CD14-positive monocyte (primary cell): ENCODE measurements around the gene UNC119B. TPM values are rescaled to one million over a fixed set of nuclear protein-coding genes. Genes with fewer than 3 reads are reported as not detected.
A peak's percentile ranks its signal among the peaks of the same experiment; 100 is the strongest.

Experiments used
- DNase-seq, 3 donors: peaks; one replicate each; pipeline ENCODE4 v3.0.0-alpha.2; 2011 to 2022
- H2AFZ ChIP-seq: 2 replicates; pipeline ENCODE4 v1.6.0; 2012; ENCODE audit warnings: mild to moderate bottlenecking, low read depth, low read length, inconsistent platforms; ENCODE audit not compliant: insufficient read depth, poor library complexity, severe bottlenecking
- H3K27ac ChIP-seq, 2 donors: 1 replicate in 1 of 2; 2 replicates in 1 of 2; pipeline ENCODE4 v1.5.1; 2012 to 2013; ENCODE audit warnings: low read length in 2 of 2, control low read depth in 1 of 2, inconsistent platforms in 1 of 2, low read depth in 1 of 2, mild to moderate bottlenecking in 1 of 2
- H3K27me3 ChIP-seq, 2 donors: one replicate each; pipeline versions ENCODE4 v1.6.0 to v1.6.1; 2011 to 2013; ENCODE audit warnings: low read length in 2 of 2; ENCODE audit not compliant: control insufficient read depth in 2 of 2, insufficient read depth in 2 of 2
- H3K36me3 ChIP-seq, 2 donors: replicated peaks in 1 of 2; 1 replicate in 1 of 2; 2 replicates in 1 of 2; pipeline versions ENCODE4 v1.5.1 to v1.6.1; 2012 to 2013; ENCODE audit warnings: low read length in 2 of 2, control low read depth in 1 of 2, inconsistent platforms in 1 of 2, mild to moderate bottlenecking in 1 of 2; ENCODE audit not compliant: insufficient read depth in 2 of 2, control insufficient read depth in 1 of 2
- H3K4me1 ChIP-seq, 2 donors: 1 replicate in 1 of 2; 2 replicates in 1 of 2; pipeline versions ENCODE4 v1.5.1 to v1.6.1; 2012 to 2013; ENCODE audit warnings: low read length in 2 of 2, control low read depth in 1 of 2, inconsistent platforms in 1 of 2, mild to moderate bottlenecking in 1 of 2, moderate library complexity in 1 of 2; ENCODE audit not compliant: insufficient read depth in 2 of 2, control insufficient read depth in 1 of 2
- H3K4me2 ChIP-seq: replicated peaks from 2 replicates; pipeline ENCODE3; 2012; ENCODE audit warnings: low read length, moderate library complexity, mild to moderate bottlenecking; ENCODE audit not compliant: poor library complexity, severe bottlenecking; ENCODE audit errors: extremely low read depth
- H3K4me3 ChIP-seq, 3 experiments: fragments of 200-600 bp in 1 of 3; sonication (generic) in 1 of 3; replicated peaks in 1 of 3; 1 replicate in 2 of 3; 2 replicates in 1 of 3; pipeline ENCODE4 v1.5.1; 2011 to 2013; ENCODE audit warnings: low read length in 3 of 3, mild to moderate bottlenecking in 3 of 3, control low read depth in 2 of 3, low read depth in 2 of 3, inconsistent platforms in 1 of 3, moderate library complexity in 1 of 3
- H3K79me2 ChIP-seq: 2 replicates; pipeline ENCODE4 v1.6.0; 2012; ENCODE audit warnings: mild to moderate bottlenecking, control low read depth, inconsistent platforms, low read length, moderate library complexity; ENCODE audit not compliant: insufficient read depth
- H3K9ac ChIP-seq: 2 replicates; pipeline ENCODE4 v1.6.0; 2017; ENCODE audit warnings: low read length, mild to moderate bottlenecking; ENCODE audit not compliant: insufficient read depth, poor library complexity, severe bottlenecking
- H3K9me3 ChIP-seq, 2 donors: replicated peaks in 1 of 2; 1 replicate in 1 of 2; 2 replicates in 1 of 2; pipeline versions ENCODE4 v1.5.1 to v1.6.1; 2012 to 2013; ENCODE audit warnings: low read length in 2 of 2, control low read depth in 1 of 2; ENCODE audit not compliant: control insufficient read depth in 1 of 2, insufficient read depth in 1 of 2
- H4K20me1 ChIP-seq: 2 replicates; pipeline ENCODE4 v1.6.0; 2012; ENCODE audit warnings: mild to moderate bottlenecking, low read length, control low read depth, moderate library complexity; ENCODE audit not compliant: insufficient read depth
- H3K27ac Mint-ChIP-seq, 7 donors: one replicate each; pipeline ENCODE4 v1.8.0; 2020; ENCODE audit warnings: mild to moderate bottlenecking in 7 of 7, mixed read lengths in 7 of 7, moderate library complexity in 6 of 7, inconsistent platforms in 2 of 7
- H3K27me3 Mint-ChIP-seq, 3 donors: one replicate each; pipeline ENCODE4 v1.8.0; 2021 to 2022; ENCODE audit warnings: low read depth in 3 of 3, mild to moderate bottlenecking in 3 of 3, mixed read lengths in 3 of 3, moderate library complexity in 3 of 3, inconsistent platforms in 1 of 3
- H3K36me3 Mint-ChIP-seq, 2 donors: one replicate each; pipeline ENCODE4 v1.8.0; 2020; ENCODE audit warnings: mixed read lengths in 2 of 2, inconsistent platforms in 1 of 2, mild to moderate bottlenecking in 1 of 2
- H3K4me1 Mint-ChIP-seq: one replicate; pipeline ENCODE4 v1.8.0; 2020; ENCODE audit warnings: mild to moderate bottlenecking, mixed read lengths
- H3K4me3 Mint-ChIP-seq, 2 donors: one replicate each; pipeline ENCODE4 v1.8.0; 2020; ENCODE audit warnings: mild to moderate bottlenecking in 2 of 2, mixed read lengths in 2 of 2, moderate library complexity in 1 of 2
- H3K9me3 Mint-ChIP-seq, 7 donors: one replicate each; pipeline ENCODE4 v1.8.0; 2020 to 2022; ENCODE audit warnings: mixed read lengths in 7 of 7, mild to moderate bottlenecking in 6 of 7, moderate library complexity in 6 of 7, inconsistent platforms in 2 of 7
- WGBS: methylation state at CpG from one replicate; pipeline ENCODE4 v1.1.5; 2013; ENCODE audit warnings: missing lambda C conversion rate; ENCODE audit not compliant: insufficient coverage; 5-methylcytosine and 5-hydroxymethylcytosine counted together
- intact Hi-C, 2 donors: fragments of 100-400 bp; cut with micrococcal nuclease; formaldehyde crosslinking; loops; one replicate each; pipeline versions ENCODE4 v1.15.0 to v1.15.1; 2023
- polyA plus RNA-seq, 3 donors: library from polyadenylated mRNA; depleted of rRNA in 1 of 3; unstranded in 2 of 3; stranded (reverse) in 1 of 3; fragments of 300-500 nt in 2 of 3; fragments of >200 nt in 1 of 3; fragmentation: Illumina TruSeq in 2 of 3; gene quantifications; 1 replicate in 2 of 3; 2 replicates in 1 of 3; pipeline ENCODE4 v1.2.3, GENCODE V29; 2012 to 2021
- TF ChIP-seq, protein P1 (sequence below): fragments of 200-600 bp; IDR thresholded peaks from one replicate; pipeline ENCODE4 v1.8.0; 2022; ENCODE audit warnings: antibody characterized with exemption, mild to moderate bottlenecking

UNC119B gene
- polyA plus RNA-seq, 3 donors = 1.1 to 9.1 (median 2.1) TPM

DNA sequence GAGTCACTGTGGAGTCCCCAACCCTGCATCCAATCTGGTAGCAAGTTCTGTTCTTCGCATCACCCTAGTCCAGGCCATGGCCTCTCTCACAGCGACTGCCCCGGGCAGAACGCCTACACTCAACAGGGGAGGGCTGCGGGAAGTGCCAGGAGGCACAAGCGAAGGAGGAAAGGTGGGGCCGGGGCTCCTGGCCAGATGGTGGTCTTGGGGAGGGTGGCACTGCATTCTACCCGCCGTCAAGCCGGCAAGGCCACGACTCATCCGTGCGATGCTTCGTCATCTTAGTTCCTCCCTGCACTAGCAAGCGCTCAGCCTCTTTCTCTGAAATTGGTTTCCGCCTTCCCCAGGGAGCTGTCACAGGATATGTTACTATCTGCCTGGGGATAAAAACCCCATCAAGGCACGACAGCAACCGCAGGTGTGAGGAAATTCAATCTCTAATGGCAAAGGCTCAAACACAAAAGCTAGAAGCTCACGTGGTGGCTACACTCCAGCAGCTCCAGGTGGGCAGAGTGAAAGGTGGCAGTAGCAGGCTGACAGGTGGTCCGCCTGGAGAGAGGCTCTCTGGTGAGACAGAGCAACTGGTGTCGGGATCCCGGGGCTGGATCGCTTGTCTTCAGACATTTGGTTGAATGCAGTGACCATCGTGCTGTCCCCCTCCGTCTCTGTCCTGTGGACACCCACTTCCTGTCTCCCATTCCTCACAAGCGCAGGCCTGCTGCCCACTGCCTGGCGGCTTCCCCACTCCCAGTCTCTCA, 49.5 kb downstream of the UNC119B start:
- TF ChIP-seq, protein P1, sequence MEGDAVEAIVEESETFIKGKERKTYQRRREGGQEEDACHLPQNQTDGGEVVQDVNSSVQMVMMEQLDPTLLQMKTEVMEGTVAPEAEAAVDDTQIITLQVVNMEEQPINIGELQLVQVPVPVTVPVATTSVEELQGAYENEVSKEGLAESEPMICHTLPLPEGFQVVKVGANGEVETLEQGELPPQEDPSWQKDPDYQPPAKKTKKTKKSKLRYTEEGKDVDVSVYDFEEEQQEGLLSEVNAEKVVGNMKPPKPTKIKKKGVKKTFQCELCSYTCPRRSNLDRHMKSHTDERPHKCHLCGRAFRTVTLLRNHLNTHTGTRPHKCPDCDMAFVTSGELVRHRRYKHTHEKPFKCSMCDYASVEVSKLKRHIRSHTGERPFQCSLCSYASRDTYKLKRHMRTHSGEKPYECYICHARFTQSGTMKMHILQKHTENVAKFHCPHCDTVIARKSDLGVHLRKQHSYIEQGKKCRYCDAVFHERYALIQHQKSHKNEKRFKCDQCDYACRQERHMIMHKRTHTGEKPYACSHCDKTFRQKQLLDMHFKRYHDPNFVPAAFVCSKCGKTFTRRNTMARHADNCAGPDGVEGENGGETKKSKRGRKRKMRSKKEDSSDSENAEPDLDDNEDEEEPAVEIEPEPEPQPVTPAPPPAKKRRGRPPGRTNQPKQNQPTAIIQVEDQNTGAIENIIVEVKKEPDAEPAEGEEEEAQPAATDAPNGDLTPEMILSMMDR = no peak
- Mint-ChIP-seq H3K27me3 (peaks cover 0 to 6% (median 6%) of the 10 kb centered on the region in 3 donors), H3K4me3 (no peak overlapping the region), H3K4me1 (no peaks in the 10 kb centered on the region), H3K9me3 (peaks cover 4 to 13% (median 11%) of the 10 kb centered on the region in 7 donors), H3K27ac (peak overlapping the region in 2 of 7 donors; percentile 10 to 28), H3K36me3 (peaks cover 41 to 50% of the 10 kb centered on the region in 2 donors)
- WGBS = 84% methylated on average over 20 of the region's 27 CpGs
- Histone ChIP-seq H3K4me3 (no peak overlapping the region), H3K79me2 (no peaks in the 10 kb centered on the region), H3K4me2 (no peak overlapping the region), H2AFZ (no peak overlapping the region), H4K20me1 (no peaks in the 10 kb centered on the region), H3K9me3 (peaks cover 1 to 3% of the 10 kb centered on the region in 2 donors), H3K27ac (no peak overlapping the region), H3K9ac (no peak overlapping the region), H3K4me1 (no peaks in the 10 kb centered on the region), H3K36me3 (peaks cover 40 to 52% of the 10 kb centered on the region in 2 donors), H3K27me3 (no peaks in the 10 kb centered on the region)
- intact Hi-C loops = no loop called here
- no peak for DNase-seq

DNA sequence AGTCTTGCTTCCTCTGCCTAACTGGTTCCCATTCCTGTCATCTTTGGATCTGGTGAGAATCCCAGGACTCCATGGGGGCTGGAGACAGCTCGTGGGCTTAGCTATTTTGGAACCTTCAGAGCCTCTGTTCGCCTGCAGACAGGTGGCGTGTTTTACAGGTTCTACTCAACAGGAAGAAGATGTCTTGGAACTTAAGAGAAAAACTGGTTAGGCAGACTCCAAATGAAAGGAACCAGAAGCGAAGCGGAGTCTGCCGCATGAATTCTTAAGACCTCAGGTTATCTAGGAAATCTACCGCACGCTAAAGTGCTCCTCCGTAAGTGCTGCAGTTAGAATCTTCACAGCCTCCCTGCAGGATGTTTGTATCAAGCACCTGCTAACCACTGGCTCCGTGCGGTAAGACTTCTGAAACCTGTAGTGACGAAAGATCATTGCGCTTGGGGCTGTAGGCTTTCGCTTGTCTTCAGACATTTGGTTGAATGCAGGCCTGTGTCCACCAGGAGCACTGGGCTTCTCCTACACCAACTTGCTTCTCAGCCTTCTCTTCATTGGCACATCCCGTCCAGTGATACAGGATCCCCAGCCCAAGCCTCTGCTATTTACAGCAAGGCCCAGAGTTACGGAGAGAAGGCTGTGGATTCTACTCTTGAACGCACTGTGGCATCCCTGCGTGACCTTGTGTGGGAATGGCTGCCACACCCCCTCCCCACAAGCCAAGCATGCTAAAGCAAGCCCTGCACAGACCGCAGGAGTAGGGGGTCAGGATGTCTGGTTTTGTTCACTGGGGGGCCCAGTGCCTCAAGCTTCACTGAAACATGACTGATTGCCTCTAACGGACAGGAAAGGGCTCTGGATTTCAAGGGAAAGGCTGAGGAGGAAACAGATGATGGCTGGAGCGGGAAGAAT, 50.3 kb downstream of the UNC119B start:
- Mint-ChIP-seq H3K4me1 (no peaks in the 10 kb centered on the region), H3K27ac (peak overlapping the region in 2 of 7 donors; percentile 28 to 37), H3K9me3 (peaks cover 0 to 8% (median 4%) of the 10 kb centered on the region in 7 donors), H3K4me3 (no peak overlapping the region), H3K27me3 (peaks cover 0 to 6% (median 5%) of the 10 kb centered on the region in 3 donors), H3K36me3 (peaks cover 48 to 59% of the 10 kb centered on the region in 2 donors)
- H3K9ac ChIP-seq = no peak overlapping the region
- H4K20me1 ChIP-seq = no peaks in the 10 kb centered on the region
- TF ChIP-seq, protein P1 = no peak
- intact Hi-C loops = no loop called here
- no peak overlapping the region for H3K4me2 ChIP-seq
- H3K4me3 ChIP-seq = no peak overlapping the region
- no peak for DNase-seq
- peaks cover 48 to 60% of the 10 kb centered on the region in 2 donors for H3K36me3 ChIP-seq
- 90% methylated on average over 16 of the region's 21 CpGs for WGBS
- H3K4me1 ChIP-seq = no peaks in the 10 kb centered on the region
- no peak overlapping the region for H3K27ac ChIP-seq
- H3K9me3 ChIP-seq = no peaks in the 10 kb centered on the region
- no peaks in the 10 kb centered on the region for H3K27me3 ChIP-seq
- no peak overlapping the region for H2AFZ ChIP-seq
- H3K79me2 ChIP-seq = no peaks in the 10 kb centered on the region
